Measurements from ENCODE around the gene CYB5A.
"Not testable (repeated sequence)": the region's sequence is repeated elsewhere in the genome, so short reads cannot be mapped to it uniquely, and the experiment has no call there.

CYB5A gene

DNA sequence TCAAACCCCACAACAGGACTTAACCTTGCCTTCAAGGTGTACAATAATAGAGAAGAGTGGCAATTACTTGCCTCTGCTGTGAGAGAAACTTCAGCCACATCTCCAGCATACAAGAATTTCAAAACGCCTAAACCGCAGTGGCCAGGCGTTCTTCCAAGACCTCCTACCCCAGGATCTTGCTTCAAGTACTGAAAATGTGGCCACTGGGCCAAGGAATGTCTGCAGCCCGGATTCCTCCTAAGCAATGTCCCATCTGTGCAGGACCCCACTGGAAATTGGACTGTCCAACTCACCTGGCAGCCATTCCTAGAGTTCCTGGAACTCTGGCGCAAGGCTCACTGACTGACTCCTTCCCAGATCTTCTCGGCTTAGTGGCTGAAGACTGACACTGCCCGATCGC is 2.8 kb upstream of the CYB5A start:
- no peak for DNase-seq (ENCODE audit: low spot score)

DNA sequence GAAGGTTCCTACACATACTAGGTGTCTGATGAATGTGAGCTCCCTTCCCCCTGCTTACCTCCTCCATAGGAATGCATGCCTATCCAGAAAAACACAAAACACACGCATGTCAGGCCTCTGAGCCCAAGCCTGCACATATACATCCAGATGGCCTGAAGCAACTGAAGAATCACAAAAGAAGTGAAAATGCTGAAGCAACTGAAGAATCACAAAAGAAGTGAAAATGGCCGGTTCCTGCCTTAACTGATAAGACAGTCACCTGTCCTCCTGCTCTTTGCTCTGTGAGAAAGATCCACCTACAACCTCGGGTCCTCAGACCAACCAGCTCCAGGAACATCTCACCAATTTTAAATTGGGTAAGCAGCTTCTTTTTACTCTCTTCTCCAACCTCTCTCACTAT is 1.2 kb upstream of the CYB5A start:
- DNase-seq (ENCODE audit: low spot score), result not testable (repeated sequence)

- DNase-seq (ENCODE audit: low spot score), result no peak
These were observed 737 bp upstream of the CYB5A start for GRCh38 chr18:74292541-74292858.

- no peak for DNase-seq (ENCODE audit: low spot score)
These were observed 342 bp downstream of the CYB5A start for GRCh38 chr18:74291472-74291770.

DNA sequence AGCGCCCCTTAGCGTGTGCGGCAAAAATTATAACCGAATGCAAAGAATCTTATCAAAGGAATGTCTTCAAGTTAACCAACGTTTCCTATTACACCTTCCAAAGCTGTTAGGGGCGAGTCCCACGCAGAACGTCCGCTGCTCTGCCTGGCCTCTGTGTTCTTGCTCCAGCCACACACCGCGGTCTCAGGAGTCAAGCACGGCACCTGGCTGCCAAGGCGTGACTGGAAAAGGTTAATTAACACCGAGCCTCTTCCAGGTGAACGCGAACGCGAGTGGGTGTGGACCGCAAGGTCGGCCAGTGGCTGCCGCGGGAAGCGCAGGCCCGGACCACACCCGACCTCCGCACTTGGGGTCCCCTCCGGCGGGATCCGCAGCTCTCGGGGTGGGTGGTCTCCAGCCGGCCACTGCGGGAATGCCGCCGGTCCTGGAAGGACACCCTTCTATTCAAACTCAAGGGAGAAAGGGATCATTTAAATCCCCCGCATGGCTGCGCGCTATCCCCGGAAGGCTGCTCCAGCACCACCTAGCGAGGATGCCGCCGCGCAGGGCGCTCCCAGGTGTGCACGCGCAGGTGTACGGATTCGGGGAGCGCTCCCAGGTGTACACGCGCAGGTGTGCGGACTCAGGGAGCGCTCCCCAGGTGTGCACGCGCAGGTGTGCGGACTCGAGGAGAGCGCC is 830 bp downstream of the CYB5A start:
- peak; percentile 63 for DNase-seq (ENCODE audit: low spot score)

GRCh38 chr18:74290021-74290420 is 1.7 kb downstream of the CYB5A start:
- no peak for DNase-seq (ENCODE audit: low spot score)

DNA sequence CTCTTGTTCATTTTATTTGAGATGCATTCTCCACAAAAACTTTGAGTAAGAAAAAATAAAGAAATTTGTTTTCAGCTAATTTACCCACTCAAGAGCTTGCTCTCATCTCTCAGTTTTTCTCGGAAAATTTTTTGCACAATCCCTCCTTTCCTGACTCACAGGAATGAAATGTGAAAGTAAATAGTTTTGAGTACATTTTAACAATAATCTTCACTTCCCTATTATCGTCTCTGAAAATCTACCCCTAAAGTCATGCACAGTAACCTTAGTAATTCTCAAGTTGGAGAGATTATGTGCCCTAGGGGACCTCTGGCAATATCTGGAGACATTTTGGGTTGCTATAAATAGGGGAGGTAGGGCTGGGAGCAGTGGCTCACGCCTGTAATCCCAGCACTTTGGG is 2.6 kb downstream of the CYB5A start:
- no peak for DNase-seq (ENCODE audit: low spot score)

- no peak for DNase-seq (ENCODE audit: low spot score)
These were observed 3.0 kb downstream of the CYB5A start for GRCh38 chr18:74288730-74289129.

- no peak for DNase-seq (ENCODE audit: low spot score)
These were observed 3.7 kb downstream of the CYB5A start for GRCh38 chr18:74288041-74288440.

GRCh38 chr18:74286856-74287255 is 4.9 kb downstream of the CYB5A start:
- no peak for DNase-seq (ENCODE audit: low spot score)

DNA sequence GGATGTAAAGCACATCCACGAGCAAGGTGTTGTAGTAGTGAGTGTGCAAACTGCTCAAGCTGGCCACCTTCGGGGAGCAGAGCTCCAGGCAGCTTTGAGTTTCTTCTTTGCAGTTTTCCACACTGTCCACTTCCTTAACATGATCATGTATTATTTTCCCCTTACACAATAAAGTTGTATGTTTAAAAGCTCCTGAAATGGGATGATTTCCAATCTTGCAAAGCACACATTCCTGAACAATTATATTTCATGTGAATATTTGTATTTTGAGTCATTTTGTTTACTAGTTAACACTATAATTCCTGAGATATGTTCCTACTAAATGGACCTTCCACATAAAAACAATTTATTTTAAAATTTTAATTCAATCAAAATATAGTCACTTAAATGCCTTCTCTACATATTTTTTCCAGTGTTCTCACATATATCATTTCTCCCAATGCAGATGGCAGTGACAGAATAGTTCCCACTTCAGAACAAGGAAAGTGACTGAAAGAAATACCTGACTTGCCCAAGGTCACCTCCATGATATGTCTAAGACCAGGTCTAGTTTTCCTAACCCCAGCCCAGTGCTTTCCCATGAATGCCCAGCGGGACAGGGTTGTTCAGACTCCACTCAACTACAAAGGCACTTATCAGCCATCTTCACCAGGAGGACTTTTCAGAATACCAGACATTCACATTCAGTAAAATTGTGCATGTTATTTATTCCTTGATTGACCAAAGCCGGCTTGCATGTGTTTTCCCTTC is 5.5 kb downstream of the CYB5A start:
- no peak for DNase-seq (ENCODE audit: low spot score)

- DNase-seq (ENCODE audit: low spot score), result not testable (repeated sequence)
These were observed 6.2 kb downstream of the CYB5A start for GRCh38 chr18:74285583-74285982.

DNA sequence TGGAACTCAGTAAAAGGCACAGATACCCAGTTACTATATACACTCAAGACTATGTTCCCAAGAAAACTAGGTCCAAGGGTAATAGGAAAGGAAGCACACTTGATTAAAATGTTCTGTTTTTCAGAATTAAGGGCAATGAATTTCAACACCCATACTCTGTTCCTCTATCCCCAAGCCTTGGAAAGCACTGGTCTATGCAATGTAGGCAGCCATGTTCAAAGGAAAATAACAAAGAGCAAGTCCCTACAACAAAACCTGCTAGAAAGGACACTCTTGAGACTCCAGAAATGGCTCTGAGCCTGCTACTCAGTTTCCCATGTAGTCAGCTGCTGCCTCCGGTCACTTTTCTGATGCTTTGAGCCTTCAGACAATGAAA is 6.8 kb downstream of the CYB5A start:
- DNase-seq (ENCODE audit: low spot score), result no peak

GRCh38 chr18:74284191-74284979 is 7.4 kb downstream of the CYB5A start:
- no peak for DNase-seq (ENCODE audit: low spot score)

DNA sequence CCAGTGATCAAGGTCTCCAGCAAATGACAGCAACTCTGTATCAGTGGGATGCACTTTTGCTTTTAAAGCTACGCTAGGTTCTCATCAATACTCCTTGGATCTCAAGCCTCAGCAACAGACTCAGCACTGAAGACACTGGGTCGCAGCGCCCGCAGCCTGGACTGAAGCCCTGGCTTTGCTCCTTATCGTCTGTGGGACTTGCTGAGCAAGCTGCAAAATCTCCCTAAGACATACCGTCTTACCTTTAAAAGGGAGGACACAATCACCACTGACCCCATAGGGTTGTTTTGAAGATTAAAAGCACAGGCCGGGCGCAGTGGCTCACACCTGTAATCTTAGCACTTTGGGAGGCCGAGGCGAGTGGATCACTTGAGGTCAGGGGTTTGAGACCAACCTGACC is 8.1 kb downstream of the CYB5A start:
- DNase-seq (ENCODE audit: low spot score), result no peak

DNA sequence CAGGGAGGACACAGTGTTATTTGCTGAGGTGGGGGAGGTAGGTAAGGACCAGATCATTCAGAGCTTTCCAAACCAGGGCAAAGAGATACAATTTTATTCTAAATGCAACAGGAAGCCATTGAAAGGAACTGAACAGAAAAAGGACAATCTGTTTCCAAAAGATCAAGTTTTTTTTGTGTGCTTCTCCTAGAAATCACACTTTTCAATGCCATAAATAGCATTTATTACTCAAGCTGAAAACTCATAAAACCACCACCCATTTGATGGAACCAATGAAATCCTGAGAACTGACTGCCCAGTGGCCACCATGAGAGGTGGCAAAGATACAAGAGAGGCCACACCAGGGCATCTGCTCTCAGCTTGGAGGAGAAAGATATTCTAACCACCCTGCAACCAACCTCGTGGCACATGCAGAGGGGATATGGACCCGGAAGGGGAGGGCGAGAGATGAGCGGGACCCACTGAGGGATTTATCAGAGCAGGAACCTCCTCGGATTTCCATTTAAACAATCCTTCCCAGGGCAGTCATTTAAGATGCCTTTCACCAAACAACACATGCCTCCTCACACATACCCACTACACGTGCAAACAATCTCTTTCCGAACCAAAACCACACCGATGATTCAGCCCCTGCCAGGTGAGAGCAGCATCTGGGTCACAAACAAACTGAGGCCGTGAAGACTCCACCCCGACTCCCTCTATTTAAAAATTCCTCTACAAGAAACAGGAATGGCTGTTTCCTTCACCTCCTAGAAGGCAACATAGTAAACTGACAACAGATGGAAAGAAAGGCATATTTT is 8.8 kb downstream of the CYB5A start:
- no peak for DNase-seq (ENCODE audit: low spot score)

DNA sequence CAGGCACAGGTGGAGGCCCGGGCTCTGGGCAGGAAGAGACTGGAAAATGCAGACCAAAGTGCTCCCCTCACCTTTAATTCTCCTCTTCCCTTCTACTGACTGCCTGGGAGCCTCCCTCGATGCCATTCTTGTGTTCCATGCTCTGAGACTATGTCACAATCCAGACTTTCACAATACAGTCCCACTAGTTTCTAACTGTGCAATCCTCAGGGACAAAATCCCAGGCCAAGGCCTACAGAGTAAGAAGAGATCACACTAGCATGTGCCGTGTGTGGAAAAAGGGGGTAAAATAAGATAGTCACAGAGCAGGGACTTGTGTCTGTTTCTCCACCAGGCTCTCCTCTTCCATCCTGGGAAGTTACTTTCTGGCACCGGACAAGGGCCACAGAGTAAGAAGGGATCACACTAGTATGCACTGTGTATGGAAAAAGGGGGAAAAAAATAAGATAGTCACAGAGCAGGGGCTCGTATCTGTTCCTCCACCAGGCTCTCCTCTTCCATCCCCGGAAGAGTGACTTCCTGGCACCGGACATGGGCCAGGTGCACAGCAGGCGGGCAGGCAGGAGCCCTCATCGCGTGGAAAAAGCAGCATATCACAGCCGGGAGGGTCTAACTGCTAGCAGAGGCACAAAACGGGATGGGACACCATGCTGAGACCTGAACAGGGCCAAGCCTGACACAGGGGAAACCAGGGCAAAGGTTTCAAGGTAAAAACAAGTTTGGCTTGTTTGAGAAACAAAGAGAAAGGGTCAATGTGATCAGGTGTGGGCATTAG is 9.6 kb downstream of the CYB5A start:
- peak; percentile 29 for DNase-seq (ENCODE audit: low spot score)

GRCh38 chr18:74281011-74281979 is 10.5 kb downstream of the CYB5A start:
- no peak for DNase-seq (ENCODE audit: low spot score)

GRCh38 chr18:74278983-74279382 is 12.8 kb downstream of the CYB5A start:
- no peak for DNase-seq (ENCODE audit: low spot score)

DNA sequence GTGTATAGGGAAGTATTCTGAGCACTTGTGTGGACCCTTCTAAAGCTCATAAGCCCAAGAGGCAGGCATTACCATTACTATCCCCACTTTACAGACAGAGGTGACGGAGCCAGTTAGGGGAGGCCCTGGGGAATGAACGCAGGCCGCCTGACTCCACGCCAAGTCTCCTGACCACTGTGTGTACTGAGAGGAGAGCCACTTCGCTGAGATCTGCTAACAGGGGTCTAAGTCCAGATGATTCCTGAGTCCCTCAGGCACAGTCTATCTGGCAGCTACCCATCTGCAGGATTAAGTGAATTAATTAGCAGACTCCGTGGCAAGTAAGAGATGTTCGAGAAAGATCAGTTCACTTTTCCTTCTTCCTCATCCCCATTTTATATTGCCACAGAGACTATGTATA is 13.7 kb downstream of the CYB5A start:
- no peak for DNase-seq (ENCODE audit: low spot score)

DNA sequence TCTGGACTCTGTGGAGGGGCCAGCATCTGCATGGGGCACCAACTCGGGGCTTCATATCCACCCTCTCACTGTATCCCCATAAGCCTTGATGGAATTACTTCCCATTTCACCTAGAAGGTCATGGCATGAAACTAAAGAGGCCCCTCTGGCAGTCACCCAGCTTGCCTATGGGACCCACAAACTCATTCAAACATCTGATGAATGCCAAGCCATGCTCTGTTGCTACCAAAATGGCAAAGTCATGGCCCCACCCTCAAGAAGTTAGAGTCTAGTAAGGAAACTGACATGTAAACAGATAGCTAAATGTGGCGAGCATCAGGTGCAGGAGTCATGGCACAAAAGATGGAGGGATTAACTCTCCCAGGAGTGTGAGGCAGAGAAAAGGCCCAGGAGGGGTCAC is 14.5 kb downstream of the CYB5A start:
- no peak for DNase-seq (ENCODE audit: low spot score)

All from LoVo (cell line).